HL-60 (cell line): Measurements from ENCODE around the gene CEP170.
"Not testable (repeated sequence)": the region's sequence is repeated elsewhere in the genome, so short reads cannot be mapped to it uniquely, and the experiment has no call there.

ENCODE experiments used
- POLR2AphosphoS5 ChIP-seq: IDR thresholded peaks from 2 replicates; pipeline ENCODE4 v1.6.1; 2012; ENCODE audit warnings: low read depth
- TF ChIP-seq, protein P1 (sequence below): IDR thresholded peaks from one replicate; pipeline ENCODE4 v1.5.1; 2011; ENCODE audit warnings: low read length, control low read depth, inconsistent platforms; ENCODE audit not compliant: insufficient read depth

DNA sequence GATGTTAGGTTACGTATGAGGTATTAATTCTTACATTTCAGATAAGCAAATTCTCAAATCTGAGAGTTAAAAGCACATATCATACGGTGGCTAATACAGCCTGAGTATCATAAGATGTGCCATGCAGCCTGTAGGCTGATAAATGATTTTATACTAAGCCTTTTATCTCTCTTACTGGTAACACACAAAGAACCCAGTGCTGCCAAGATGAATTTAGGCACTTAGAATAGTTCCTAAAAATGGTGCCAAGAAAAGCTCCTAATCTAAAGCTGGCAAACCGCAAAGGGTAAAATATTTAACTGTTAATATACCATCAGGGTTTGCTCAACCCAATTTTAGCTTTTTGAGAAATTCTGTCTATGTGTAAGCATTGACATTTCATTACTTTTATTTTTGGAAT is 43.1 kb downstream of the CEP170 start:
- TF ChIP-seq, protein P1, sequence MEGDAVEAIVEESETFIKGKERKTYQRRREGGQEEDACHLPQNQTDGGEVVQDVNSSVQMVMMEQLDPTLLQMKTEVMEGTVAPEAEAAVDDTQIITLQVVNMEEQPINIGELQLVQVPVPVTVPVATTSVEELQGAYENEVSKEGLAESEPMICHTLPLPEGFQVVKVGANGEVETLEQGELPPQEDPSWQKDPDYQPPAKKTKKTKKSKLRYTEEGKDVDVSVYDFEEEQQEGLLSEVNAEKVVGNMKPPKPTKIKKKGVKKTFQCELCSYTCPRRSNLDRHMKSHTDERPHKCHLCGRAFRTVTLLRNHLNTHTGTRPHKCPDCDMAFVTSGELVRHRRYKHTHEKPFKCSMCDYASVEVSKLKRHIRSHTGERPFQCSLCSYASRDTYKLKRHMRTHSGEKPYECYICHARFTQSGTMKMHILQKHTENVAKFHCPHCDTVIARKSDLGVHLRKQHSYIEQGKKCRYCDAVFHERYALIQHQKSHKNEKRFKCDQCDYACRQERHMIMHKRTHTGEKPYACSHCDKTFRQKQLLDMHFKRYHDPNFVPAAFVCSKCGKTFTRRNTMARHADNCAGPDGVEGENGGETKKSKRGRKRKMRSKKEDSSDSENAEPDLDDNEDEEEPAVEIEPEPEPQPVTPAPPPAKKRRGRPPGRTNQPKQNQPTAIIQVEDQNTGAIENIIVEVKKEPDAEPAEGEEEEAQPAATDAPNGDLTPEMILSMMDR = not testable (repeated sequence)
- not testable (repeated sequence) for TF ChIP-seq POLR2AphosphoS5
